SHP77 (cell line): Measurements from ENCODE around the gene PRDM12.

Experiments
- DNase-seq, 2 experiments: peaks; one replicate each; lab custom pipeline; 2025; lab: John Stamatoyannopoulos, UW

Gene PRDM12

DNA sequence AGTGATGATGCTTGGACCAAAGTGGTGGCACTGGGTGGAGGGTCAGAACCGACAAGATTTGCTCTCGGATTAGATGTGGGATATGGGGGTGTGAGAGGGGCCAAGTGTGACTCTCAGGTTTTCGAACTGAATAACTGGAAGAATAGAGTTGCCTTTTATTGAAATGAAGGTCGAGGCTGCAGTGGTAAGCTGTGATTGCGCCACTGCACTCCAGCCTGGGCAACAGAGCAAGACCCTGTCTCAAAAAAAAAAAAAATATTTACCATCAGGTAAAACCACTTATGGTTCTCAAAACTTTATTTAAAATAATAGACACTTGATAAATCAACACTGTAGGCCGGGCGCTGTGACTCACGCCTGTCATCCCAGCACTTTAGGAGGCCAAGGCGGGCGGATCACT lies 56.4 kb downstream of the PRDM12 start:
- no peak for DNase-seq

DNA sequence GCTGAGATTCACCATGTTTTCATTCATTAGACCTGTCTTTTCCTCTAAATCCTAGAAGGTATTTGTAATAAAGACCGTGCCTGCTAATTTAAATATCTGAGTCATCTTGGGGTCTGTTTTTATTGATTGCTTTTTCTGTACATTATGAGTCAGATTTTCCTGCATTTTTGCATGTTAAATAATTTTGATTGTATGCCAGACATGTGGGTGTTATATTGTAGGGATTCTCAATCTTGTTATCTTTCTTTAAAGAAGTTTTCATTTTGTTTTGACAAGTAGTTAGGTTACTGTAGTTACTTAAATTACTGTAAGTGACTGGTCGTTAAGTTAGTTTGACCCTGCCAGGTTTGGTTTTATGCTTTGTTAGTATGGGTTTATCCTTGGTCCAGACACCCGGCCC lies 64.3 kb downstream of the PRDM12 start:
- DNase-seq = no peak

DNA sequence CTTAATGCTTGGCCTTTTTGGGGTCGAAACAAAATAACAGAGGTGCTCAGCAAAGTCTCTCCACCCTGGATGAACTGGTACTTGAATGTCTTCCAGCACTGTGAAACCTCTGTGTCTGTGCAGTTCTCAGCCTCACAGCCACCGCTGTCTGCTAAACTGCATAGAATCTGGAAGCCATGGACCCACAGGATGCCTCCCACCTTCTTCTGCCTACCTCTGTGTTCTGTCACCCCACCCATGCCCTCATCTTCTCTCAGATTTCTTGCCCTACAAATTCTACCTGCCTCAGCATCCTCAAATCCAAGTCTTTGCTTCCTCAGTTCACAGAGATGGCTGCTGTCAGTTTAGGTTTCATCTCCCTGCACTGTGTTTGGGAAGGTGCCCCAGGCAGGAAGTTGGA lies 64.8 kb downstream of the PRDM12 start:
- no peak for DNase-seq

DNA sequence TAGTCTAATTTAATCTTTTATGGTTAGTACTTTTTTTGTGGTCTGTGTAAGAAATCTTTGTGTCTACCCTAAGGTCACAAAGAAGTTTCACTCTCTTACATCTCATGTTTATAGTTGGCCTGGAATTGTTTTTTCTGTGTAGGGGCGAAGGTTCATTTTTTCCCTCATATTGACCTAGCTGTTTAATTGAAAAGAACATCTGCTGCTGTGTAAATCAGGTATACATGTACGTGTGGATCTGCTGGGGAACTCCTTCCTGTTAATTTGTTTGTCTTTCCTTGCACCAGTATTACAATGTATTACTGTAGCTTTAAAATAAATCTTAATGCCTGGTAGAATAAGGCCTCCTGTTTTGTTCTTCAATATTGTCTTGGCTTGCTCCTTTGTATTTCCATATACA lies 67.0 kb downstream of the PRDM12 start:
- peak; percentile 69 to 85 for DNase-seq

DNA sequence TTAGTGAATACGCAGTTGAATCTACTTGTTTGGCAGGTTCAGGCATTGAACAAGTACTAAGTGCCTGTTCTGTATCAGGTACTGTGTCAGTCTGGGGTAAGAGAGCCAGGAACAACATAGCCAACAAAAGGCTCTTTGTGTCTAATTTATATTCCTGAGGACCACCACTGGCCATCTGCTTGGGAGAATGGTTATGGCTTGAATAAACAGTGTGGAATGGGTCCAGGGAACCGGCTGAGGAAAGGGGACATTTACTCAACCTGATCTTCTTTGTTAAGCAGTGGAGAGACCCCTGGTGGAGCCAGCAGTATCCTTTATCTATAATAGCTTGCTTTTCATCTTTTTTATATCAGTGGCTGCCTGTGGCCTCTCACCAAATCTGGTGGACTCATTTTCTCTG lies 67.7 kb downstream of the PRDM12 start:
- peak; percentile 80 to 88 for DNase-seq
